ENCODE measurements around the gene SPATA3. TPM values are rescaled to one million over a fixed set of nuclear protein-coding genes. Genes with fewer than 3 reads are reported as not detected.
A peak's percentile ranks its signal among the peaks of the same experiment; 100 is the strongest.

Gene SPATA3
- total and polyA plus RNA-seq, 2 experiments from 2014 or later = not detected

DNA sequence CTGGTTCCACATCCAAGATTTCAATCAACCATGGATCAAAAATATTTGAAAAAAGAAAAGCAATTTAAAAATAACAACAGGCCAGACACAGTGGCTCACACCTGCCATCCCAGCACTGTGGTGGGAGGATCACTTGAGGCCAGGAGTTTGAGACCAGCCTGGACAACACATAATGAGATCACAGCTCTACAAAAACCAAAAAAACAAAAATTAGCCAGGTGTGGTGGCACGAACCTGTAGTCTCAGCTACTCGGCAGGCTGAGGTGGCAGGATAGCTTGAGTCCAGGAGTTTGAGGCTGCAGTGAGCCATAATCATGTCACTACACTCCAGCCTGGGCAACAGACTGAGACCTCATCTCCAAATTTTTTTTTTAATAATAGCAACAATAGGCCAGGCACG lies 13.4 kb upstream of the SPATA3 start (continued):
- TF ChIP-seq, protein P1, sequence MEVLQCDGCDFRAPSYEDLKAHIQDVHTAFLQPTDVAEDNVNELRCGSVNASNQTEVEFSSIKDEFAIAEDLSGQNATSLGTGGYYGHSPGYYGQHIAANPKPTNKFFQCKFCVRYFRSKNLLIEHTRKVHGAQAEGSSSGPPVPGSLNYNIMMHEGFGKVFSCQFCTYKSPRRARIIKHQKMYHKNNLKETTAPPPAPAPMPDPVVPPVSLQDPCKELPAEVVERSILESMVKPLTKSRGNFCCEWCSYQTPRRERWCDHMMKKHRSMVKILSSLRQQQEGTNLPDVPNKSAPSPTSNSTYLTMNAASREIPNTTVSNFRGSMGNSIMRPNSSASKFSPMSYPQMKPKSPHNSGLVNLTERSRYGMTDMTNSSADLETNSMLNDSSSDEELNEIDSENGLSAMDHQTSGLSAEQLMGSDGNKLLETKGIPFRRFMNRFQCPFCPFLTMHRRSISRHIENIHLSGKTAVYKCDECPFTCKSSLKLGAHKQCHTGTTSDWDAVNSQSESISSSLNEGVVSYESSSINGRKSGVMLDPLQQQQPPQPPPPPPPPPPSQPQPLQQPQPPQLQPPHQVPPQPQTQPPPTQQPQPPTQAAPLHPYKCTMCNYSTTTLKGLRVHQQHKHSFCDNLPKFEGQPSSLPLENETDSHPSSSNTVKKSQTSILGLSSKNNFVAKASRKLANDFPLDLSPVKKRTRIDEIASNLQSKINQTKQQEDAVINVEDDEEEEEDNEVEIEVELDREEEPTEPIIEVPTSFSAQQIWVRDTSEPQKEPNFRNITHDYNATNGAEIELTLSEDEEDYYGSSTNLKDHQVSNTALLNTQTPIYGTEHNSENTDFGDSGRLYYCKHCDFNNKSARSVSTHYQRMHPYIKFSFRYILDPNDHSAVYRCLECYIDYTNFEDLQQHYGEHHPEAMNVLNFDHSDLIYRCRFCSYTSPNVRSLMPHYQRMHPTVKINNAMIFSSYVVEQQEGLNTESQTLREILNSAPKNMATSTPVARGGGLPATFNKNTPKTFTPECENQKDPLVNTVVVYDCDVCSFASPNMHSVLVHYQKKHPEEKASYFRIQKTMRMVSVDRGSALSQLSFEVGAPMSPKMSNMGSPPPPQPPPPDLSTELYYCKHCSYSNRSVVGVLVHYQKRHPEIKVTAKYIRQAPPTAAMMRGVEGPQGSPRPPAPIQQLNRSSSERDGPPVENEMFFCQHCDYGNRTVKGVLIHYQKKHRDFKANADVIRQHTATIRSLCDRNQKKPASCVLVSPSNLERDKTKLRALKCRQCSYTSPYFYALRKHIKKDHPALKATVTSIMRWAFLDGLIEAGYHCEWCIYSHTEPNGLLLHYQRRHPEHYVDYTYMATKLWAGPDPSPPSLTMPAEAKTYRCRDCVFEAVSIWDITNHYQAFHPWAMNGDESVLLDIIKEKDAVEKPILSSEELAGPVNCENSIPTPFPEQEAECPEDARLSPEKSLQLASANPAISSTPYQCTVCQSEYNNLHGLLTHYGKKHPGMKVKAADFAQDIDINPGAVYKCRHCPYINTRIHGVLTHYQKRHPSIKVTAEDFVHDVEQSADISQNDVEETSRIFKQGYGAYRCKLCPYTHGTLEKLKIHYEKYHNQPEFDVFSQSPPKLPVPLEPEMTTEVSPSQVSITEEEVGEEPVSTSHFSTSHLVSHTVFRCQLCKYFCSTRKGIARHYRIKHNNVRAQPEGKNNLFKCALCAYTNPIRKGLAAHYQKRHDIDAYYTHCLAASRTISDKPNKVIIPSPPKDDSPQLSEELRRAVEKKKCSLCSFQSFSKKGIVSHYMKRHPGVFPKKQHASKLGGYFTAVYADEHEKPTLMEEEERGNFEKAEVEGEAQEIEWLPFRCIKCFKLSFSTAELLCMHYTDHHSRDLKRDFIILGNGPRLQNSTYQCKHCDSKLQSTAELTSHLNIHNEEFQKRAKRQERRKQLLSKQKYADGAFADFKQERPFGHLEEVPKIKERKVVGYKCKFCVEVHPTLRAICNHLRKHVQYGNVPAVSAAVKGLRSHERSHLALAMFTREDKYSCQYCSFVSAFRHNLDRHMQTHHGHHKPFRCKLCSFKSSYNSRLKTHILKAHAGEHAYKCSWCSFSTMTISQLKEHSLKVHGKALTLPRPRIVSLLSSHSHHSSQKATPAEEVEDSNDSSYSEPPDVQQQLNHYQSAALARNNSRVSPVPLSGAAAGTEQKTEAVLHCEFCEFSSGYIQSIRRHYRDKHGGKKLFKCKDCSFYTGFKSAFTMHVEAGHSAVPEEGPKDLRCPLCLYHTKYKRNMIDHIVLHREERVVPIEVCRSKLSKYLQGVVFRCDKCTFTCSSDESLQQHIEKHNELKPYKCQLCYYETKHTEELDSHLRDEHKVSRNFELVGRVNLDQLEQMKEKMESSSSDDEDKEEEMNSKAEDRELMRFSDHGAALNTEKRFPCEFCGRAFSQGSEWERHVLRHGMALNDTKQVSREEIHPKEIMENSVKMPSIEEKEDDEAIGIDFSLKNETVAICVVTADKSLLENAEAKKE (CRISPR knock-in tag; IDR thresholded peaks at IDR 0.05) = no peak

DNA sequence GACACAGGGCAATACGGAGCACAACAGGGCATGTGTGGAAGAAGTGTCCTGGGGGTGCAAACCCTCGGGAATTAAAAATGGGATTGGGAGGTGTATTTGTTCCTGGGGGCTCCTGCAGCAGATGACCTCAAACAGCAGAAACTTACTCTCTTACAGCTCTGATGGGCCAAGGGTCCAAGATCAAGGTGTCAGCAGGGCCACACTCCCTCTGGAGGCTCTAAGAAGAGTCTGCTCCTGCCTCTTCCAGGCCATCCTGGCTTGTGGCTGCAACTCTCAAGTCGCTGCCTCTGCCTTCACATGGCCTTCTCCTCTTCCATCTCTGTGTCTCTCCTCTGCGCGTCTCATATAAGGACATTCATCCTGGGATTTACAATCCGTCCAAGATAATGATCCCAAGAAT lies 12.4 kb upstream of the SPATA3 start:
- no peak overlapping the region for H3K27ac Mint-ChIP-seq
- H3K36me3 Mint-ChIP-seq (ENCODE audit: low read depth) = no peaks in the 10 kb centered on the region
- DNase-seq (ENCODE audit: low spot score) (no peak), ATAC-seq (no peak)
- Histone ChIP-seq H3K4me2 (no peak overlapping the region), H3K27me3 (ENCODE audit: insufficient read depth) (no peaks in the 10 kb centered on the region), H3K9me2 (ENCODE audit: insufficient read depth) (no peaks in the 10 kb centered on the region), H3K4me1 (ENCODE audit: insufficient read depth) (peaks cover 5% of the 10 kb centered on the region), H3F3A (replicated peaks; ENCODE audit: low read depth) (0 out of 2 replicates have a peak, but pooled peaks cover 4% of the 10 kb centered on the region), H3K36me3 (ENCODE audit: insufficient read depth) (no peaks in the 10 kb centered on the region), H3K79me2 (replicated peaks; ENCODE audit: insufficient read depth) (no peaks in the 10 kb centered on the region), H2AFZ (no peak overlapping the region), H4K20me1 (replicated peaks; ENCODE audit: insufficient read depth) (no peaks in the 10 kb centered on the region), H3K27ac (ENCODE audit: low read depth) (no peak overlapping the region), H3K4me3 (no peak overlapping the region)
- no peak overlapping the region for H3K4me3 Mint-ChIP-seq
- TF ChIP-seq EZH2 (IDR thresholded peaks at IDR 0.05; ENCODE audit: low read depth, unreplicated experiment) = no peak
- TF ChIP-seq, protein P2, sequence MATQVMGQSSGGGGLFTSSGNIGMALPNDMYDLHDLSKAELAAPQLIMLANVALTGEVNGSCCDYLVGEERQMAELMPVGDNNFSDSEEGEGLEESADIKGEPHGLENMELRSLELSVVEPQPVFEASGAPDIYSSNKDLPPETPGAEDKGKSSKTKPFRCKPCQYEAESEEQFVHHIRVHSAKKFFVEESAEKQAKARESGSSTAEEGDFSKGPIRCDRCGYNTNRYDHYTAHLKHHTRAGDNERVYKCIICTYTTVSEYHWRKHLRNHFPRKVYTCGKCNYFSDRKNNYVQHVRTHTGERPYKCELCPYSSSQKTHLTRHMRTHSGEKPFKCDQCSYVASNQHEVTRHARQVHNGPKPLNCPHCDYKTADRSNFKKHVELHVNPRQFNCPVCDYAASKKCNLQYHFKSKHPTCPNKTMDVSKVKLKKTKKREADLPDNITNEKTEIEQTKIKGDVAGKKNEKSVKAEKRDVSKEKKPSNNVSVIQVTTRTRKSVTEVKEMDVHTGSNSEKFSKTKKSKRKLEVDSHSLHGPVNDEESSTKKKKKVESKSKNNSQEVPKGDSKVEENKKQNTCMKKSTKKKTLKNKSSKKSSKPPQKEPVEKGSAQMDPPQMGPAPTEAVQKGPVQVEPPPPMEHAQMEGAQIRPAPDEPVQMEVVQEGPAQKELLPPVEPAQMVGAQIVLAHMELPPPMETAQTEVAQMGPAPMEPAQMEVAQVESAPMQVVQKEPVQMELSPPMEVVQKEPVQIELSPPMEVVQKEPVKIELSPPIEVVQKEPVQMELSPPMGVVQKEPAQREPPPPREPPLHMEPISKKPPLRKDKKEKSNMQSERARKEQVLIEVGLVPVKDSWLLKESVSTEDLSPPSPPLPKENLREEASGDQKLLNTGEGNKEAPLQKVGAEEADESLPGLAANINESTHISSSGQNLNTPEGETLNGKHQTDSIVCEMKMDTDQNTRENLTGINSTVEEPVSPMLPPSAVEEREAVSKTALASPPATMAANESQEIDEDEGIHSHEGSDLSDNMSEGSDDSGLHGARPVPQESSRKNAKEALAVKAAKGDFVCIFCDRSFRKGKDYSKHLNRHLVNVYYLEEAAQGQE (IDR thresholded peaks at IDR 0.05; ENCODE audit: unreplicated experiment) = no peak
- TF ChIP-seq, protein P3, sequence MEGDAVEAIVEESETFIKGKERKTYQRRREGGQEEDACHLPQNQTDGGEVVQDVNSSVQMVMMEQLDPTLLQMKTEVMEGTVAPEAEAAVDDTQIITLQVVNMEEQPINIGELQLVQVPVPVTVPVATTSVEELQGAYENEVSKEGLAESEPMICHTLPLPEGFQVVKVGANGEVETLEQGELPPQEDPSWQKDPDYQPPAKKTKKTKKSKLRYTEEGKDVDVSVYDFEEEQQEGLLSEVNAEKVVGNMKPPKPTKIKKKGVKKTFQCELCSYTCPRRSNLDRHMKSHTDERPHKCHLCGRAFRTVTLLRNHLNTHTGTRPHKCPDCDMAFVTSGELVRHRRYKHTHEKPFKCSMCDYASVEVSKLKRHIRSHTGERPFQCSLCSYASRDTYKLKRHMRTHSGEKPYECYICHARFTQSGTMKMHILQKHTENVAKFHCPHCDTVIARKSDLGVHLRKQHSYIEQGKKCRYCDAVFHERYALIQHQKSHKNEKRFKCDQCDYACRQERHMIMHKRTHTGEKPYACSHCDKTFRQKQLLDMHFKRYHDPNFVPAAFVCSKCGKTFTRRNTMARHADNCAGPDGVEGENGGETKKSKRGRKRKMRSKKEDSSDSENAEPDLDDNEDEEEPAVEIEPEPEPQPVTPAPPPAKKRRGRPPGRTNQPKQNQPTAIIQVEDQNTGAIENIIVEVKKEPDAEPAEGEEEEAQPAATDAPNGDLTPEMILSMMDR (conservative IDR thresholded peaks at IDR 0.05; ENCODE audit: low read depth in 2 of 2) = 0 out of 4 replicates have a peak, but pooled peaks of 1 of the 2 experiments have one; percentile 4
- H3K9me3 Mint-ChIP-seq = no peaks in the 10 kb centered on the region; the same call in 2 of the 3 replicates
- peaks cover 17% of the 10 kb centered on the region for H3K27me3 Mint-ChIP-seq (ENCODE audit: insufficient read depth, low read depth, poor library complexity)
- peaks cover 31% of the 10 kb centered on the region for H3K4me1 Mint-ChIP-seq
